ENCODE data around the gene FBXL7.

- TF ChIP-seq POLR2AphosphoS5 (IDR thresholded peaks at IDR 0.05) (no peak), POLR2A (IDR thresholded peaks at IDR 0.05) (no peak), EP300 (IDR thresholded peaks at IDR 0.05) (no peak)
- TF ChIP-seq, protein P1, sequence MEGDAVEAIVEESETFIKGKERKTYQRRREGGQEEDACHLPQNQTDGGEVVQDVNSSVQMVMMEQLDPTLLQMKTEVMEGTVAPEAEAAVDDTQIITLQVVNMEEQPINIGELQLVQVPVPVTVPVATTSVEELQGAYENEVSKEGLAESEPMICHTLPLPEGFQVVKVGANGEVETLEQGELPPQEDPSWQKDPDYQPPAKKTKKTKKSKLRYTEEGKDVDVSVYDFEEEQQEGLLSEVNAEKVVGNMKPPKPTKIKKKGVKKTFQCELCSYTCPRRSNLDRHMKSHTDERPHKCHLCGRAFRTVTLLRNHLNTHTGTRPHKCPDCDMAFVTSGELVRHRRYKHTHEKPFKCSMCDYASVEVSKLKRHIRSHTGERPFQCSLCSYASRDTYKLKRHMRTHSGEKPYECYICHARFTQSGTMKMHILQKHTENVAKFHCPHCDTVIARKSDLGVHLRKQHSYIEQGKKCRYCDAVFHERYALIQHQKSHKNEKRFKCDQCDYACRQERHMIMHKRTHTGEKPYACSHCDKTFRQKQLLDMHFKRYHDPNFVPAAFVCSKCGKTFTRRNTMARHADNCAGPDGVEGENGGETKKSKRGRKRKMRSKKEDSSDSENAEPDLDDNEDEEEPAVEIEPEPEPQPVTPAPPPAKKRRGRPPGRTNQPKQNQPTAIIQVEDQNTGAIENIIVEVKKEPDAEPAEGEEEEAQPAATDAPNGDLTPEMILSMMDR (IDR thresholded peaks at IDR 0.05), result no peak
Observed at GRCh38 chr5:15720515-15720914, 220.5 kb downstream of the FBXL7 start.
